Measurements from ENCODE around the gene UQCC2.

UQCC2 gene

GRCh38 chr6:33725222-33725621 lies 13.7 kb upstream of the UQCC2 start:
- DNase-seq = no peak

GRCh38 chr6:33724102-33725023 lies 12.9 kb upstream of the UQCC2 start:
- DNase-seq = no peak

- peak in 1 of 2 experiments; percentile 62 for DNase-seq
These were observed 12.0 kb upstream of the UQCC2 start for GRCh38 chr6:33723371-33724085.

- peak in 1 of 2 experiments; percentile 12 for DNase-seq
These were observed 10.7 kb upstream of the UQCC2 start for GRCh38 chr6:33722103-33722623.

- no peak for DNase-seq
These were observed 10.0 kb upstream of the UQCC2 start for GRCh38 chr6:33721508-33721907.

GRCh38 chr6:33720998-33721397 lies 9.5 kb upstream of the UQCC2 start:
- DNase-seq = peak in 1 of 2 experiments; percentile 50

- peak; percentile 39 to 41 for DNase-seq
These were observed 8.0 kb upstream of the UQCC2 start for GRCh38 chr6:33719326-33719987.

- DNase-seq = no peak
These were observed 7.2 kb upstream of the UQCC2 start for GRCh38 chr6:33718713-33719112.

GRCh38 chr6:33717934-33718455 lies 6.5 kb upstream of the UQCC2 start:
- peak; percentile 50 to 60 for DNase-seq

- DNase-seq = no peak
These were observed 5.6 kb upstream of the UQCC2 start for GRCh38 chr6:33716890-33717632.

GRCh38 chr6:33716379-33716778 lies 4.9 kb upstream of the UQCC2 start:
- DNase-seq = no peak

- no peak for DNase-seq
These were observed 3.0 kb upstream of the UQCC2 start for GRCh38 chr6:33714385-33715040.

GRCh38 chr6:33713786-33714185 lies 2.3 kb upstream of the UQCC2 start:
- no peak for DNase-seq

- no peak for DNase-seq
These were observed 1.4 kb upstream of the UQCC2 start for GRCh38 chr6:33712914-33713313.

GRCh38 chr6:33710296-33711121 lies 991 bp downstream of the UQCC2 start:
- no peak for DNase-seq

GRCh38 chr6:33709605-33710295 lies 1.8 kb downstream of the UQCC2 start:
- no peak for DNase-seq

GRCh38 chr6:33708516-33709204 lies 2.8 kb downstream of the UQCC2 start:
- DNase-seq = no peak

GRCh38 chr6:33707771-33708170 lies 3.7 kb downstream of the UQCC2 start:
- no peak for DNase-seq

GRCh38 chr6:33705955-33706725 lies 5.4 kb downstream of the UQCC2 start:
- no peak for DNase-seq
